HG03045 (cell line): ENCODE data around the gene THOC5.

ENCODE experiments used
- ATAC-seq: cut with Tn5 transposase; IDR thresholded peaks from one replicate; pipeline ENCODE4 v1.9.1; 2021; ENCODE audit warnings: mild to moderate bottlenecking, moderate library complexity; ENCODE audit not compliant: unreplicated experiment

The THOC5 gene

DNA sequence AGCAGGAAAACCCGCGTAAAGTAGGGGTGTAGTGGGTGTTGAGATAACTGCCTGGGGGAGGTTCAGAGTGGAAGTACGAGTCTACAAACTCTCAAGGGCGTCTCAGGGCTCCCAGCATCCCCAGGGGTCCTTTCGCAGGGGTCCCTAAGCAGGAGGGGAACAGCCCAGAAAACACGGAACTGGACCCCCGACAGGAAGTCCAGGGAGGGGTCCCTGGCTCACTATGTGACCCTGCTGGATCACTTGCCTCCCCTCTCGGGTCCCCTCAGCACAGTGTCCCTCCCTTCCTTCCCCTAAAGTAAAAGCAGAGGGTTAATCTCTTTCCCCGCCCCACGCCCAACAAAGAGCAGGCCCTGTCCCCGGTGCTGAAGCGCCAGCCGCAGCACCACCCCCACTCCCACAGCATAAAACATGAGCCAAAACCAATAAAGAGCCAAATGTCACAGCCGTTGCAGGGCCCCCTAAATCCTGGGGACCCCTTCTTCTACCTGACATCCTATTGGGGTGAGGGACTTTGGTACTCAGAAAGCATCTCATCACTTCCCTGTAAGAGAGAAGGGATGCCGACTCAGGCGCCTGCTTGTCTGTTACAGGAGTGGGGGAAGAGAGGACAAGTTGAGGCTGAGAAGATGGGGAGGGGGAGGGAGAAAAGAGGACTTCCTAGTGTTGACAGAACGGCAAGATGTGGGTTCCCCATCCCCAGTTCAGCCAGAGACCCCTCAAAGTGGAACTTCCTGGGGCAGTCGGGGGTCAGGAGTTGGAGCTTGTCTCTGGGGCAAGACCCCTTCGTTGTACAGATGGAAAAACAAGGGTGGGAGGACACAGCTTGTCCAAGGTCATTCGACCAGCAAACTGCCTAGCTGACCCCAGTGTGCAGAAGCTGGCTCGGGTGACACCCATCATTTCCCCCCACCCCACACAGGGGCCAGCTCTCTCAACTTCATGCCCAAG is 75.0 kb downstream of the THOC5 start:
- no peak for ATAC-seq

DNA sequence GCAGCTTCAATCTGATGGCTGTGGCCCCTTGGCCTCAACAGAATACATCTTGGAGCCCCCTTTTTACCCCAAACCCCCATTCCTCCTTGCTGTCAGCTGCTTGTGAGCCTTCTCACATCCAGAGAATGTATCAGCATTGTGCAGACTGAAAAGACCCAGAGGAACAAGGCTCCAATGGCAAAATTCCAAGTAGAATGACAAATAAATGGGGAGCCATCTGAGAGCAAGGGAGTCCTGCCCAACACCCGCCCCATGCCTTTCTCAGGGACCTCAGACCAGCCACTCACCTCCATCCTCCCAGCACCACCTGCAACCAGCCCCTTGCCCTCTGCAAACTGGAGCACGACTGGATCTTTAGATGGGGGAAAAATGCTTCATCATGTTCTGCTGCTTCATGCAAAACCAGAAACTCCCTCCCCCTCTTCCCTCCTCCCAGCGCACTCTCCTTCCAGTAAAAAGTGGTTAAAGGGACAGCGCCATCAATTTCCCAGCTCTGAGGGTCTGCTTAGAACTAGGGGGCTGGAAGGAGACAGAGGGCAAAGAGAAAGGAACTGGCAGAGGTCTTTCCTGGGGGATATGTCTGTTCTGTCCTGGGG is 75.7 kb downstream of the THOC5 start:
- ATAC-seq, result no peak

DNA sequence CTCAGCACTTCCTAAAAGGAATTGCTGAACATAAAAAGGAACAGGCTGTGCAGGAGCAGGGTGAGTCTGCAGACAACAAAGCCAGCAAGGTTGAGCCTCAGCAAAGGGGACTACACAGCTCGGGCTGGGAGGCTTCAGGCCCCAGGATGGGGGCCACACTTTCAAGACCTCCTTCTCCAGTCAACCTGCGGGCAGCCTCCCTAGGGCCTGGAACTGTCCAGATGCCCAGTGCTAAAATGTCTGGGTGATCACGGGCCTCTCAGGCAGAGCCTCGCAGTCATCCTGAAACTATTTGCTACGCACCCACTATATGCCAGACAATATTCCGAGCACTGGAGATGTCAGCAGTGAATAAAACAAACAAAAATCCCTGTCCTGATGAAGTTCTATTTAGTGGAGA is 77.4 kb downstream of the THOC5 start:
- ATAC-seq, result no peak

DNA sequence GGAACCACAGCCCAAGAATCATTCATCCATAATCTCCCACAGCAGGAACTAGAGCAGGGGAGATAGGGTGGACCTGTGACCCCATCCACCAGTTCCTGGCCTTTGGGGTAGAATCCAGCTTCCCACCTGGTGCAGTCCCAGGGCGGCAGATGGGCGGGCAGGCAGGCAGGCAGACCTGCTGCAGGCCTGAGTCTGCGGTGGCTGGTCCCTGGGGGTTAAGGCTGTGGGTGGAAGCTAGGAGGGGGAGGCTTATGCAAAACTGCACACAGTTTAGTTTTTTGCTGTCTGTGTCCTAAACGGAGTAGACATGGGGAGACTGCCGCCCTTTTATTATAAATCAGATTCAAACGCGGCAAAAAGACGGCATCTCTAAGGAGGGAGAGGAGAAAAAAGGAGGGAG is 78.0 kb downstream of the THOC5 start:
- ATAC-seq, result no peak

GRCh38 chr22:29473001-29473400 is 80.6 kb downstream of the THOC5 start:
- no peak for ATAC-seq

DNA sequence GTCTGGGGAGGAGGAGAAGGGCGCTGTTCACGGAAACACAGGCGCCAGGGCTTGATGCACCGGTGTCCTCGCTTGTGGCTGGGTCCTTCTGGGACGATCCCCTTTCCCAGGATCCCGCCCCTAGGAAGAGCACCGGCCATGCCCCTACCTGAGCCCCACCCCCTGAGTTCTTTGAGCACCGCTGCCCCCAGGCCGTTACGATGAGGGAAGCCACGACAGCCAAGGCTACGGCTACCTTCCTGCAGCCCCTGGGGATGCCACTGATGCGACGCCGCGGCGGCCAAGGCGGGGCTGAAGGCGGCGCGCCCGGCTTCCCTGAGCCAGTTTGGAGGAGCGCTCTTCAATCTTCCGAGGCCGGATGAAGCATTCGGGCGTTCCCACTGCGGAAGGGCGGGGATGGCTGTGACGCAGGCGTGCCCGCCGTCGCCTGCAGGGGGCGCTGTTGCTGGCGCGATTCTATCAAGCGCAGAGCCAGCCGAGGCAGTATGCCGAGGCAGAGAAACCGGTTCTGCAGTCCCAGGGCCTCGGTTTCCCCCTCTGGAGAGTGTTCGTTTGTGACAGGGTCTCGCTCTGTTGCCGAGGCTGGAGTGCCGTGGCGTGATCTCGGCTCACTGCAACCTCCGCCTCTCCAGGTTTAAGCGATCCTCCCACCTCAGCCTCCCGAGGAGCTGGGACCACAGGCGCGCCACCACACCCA is 83.2 kb downstream of the THOC5 start:
- no peak for ATAC-seq

- no peak for ATAC-seq
Measured at GRCh38 chr22:29469755-29470154, 83.8 kb downstream of the THOC5 start.

DNA sequence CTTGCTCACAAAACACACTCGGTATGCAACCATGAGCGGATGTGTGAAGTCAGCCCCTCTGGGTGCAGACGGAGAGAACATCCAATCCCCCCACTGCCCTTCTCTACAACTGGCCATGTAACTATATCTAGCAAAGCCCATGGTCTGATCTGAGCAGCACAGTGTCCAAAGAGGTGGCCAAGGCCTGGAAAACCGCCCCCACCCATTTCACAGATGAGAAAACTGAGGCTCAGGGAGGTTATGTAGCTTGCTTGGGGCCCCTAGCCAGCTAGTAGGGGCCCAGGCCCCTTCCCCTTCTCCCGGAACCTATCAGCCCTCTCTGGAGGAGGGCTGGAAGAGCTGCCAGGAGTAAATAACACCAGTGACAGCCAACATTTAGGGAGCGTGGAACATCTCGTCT is 89.0 kb downstream of the THOC5 start:
- no peak for ATAC-seq

DNA sequence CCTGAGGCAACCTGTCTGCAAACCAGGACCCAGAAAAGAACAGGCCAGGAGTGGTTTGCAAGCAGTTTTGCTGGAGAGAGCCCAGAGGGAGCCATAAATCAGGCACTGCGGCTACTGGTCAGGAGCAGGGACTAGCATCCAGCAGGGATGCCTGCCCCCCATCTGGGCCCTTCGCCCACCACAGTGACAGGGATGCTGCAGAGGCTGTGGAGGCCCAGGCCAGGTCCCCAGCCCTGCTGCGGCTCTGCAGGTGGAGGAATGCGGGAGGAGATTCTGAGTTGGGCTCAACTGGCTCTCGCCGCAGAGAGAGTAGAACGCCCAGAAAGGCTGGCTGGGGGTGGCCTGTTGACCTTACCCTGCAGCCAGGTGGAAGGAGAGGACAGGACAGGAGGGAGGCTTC is 89.9 kb downstream of the THOC5 start:
- no peak for ATAC-seq

- ATAC-seq, result no peak
Measured at GRCh38 chr22:29461263-29461662, 92.3 kb downstream of the THOC5 start.

DNA sequence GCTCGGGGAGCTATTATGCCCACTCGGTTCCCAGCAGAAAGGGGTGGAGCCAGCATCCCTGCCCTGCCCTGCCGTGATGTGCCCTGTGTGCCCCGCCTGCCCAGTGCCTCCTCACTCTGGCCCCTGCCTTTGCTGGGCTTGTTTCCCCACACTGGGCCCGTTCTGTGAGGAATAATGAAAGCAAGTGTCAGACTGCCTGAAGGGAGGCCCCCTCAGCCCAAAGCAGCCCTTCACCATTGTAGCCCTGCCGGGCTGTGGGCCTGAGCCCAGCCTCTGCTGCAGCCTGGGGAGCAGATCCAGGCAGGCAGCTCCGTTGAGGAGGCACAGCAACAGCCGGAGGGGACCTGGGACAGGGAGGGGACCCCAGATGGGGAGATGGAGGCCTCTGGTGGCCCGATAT is 93.8 kb downstream of the THOC5 start:
- ATAC-seq, result no peak

- ATAC-seq, result no peak
Measured at GRCh38 chr22:29458551-29458950, 95.0 kb downstream of the THOC5 start.

- ATAC-seq, result no peak
Measured at GRCh38 chr22:29457730-29458129, 95.8 kb downstream of the THOC5 start.

- ATAC-seq, result no peak
Measured at GRCh38 chr22:29456211-29456671, 97.3 kb downstream of the THOC5 start.
